NOMO-1 (cell line): Measurements from ENCODE around the gene KRTAP10-7.
"Not testable (repeated sequence)": the region's sequence is repeated elsewhere in the genome, so short reads cannot be mapped to it uniquely, and the experiment has no call there.

Experiments
- DNase-seq, 2 experiments: peaks; one replicate each; lab custom pipeline; 2025; ENCODE audit not compliant: unreplicated experiment in 2 of 2; lab: John Stamatoyannopoulos, UW

The KRTAP10-7 gene

DNA sequence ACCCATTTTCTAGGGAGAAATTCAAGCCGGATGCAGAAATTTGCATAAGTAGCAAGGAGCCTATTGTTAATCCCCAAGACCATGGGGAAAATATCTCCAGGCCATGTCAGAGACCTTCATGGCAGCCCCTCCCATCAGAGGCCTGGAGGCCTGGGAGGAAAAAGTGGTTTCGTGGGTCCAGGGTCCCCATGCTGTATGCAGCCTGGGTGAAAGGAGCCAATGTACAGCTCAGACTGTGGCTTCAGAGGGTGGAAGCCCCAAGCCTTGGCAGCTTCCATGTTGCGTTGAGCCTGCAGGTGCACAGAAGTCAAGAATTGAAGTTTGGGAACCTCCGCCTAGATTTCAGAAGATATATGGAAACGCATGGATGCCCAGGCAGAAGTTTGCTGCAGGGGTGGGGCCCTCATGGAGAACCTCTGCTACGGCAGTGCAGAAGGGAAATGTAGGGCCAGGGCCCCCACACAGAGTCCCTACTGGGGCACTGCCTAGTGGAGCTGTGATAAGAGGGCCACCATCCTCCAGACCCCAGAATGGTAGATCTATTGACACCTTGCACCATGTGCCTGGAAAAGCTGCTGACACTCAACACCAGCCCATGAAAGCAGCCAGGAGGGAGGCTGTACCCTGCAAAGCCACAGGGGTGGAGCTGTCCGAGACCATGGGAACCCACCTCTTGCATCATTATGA is 9.9 kb downstream of the KRTAP10-7 start:
- DNase-seq = not testable (repeated sequence)

DNA sequence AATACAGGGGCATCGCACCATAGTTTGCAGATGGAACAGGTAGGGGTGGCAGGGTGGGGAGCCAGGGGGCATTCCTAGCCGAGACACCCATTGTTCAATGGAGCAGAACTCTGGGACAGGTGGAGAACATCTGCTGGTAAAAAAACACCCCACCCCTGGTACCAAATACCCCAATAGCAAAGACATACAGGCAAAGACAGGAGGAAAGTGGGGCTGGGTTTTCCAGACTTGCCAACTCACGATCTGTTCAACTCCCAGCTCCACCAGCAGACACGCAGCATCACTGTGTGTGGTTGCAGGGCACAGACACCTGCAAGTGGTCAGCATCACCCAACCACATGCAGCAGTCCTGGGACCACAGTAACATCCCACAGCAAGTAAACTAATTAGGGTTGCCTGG is 11.2 kb downstream of the KRTAP10-7 start:
- no peak for DNase-seq

DNA sequence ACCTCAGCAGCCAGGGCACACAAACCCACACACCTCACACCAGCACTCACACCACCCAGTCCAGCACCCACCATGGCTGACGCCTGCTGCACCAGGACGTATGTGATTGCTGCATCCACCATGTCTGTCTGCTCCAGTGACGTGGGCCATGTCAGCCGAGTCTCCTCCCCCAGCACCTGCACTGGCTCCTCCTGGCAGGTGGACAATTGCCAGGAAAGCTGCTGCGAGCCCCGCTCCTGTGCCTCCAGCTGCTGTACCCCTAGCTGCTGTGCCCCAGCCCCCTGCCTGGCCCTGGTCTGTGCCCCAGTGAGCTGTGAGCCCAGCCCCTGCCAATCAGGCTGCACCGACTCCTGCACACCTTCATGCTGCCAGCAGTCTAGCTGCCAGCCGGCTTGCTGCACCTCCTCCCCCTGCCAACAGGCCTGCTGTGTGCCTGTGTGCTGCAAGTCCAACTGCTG is 11.7 kb downstream of the KRTAP10-7 start, which contains the start of gene KRTAP10-8:
KRTAP10-8 (plus strand) TSS at position 51 of the 458 bp plus-strand sequence; CDS start at position 73, 22 bp downstream.
- DNase-seq = no peak

DNA sequence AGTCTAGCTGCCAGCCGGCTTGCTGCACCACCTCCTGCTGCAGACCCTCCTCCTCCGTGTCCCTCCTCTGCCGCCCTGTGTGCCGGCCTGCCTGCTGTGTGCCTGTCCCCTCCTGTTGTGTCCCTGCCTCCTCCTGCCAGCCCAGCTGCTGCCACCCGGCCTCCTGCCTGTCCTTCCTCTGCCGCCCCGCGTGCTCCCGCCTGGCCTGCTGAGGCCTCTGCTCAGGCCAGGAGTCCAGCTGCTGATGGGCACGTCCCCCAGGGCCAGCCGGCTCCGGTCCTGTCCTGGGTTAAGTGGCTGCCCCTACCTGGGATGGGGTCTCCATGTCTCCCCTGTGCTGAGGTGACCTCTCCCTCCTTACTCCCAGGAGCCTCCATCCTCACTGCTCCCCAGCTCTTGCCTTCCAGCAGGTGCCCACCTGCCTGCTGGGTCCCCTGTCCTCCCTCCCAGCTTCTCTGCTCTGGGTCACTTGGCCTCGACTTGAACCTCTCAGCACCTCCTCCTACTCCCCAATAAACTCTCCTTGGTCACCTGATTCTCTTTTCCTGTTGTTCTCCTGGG is 12.4 kb downstream of the KRTAP10-7 start:
- no peak for DNase-seq

DNA sequence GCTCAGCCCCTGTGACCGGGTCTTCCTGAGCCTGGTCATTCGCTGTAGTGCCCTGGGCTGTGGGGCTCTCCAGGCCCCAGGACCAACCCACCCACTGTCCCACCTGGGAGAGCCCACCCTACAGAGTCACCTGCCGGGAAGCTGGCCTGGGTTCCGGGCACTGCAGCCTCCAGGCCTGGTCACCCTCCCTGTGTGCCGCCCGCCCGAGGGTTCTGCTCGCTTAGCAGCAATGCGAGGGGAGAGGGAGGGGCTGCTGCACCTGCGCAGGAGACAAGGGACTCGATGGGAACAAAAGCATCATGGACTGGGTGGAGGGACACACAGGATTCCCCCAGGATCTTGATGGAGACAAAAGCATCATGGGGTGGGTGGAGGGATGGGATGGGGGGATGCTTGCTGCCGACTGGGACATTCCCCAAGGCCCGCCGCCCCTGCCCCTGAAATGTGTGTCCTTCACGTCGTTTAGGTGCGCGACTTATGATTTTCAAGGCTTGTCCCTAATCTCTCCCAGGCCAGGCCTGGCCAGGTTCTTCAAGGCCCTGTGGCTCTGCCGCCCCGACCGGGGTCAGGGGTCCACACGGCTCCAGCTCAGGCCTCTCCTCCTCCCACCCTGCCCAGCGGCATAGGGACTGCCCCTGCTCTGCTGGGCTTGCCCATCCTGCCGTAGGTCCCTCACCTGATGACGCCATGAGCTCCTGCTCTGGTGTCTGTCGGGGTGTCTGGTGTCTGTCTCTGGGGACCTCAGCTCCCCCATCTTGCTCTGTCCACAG is 13.2 kb downstream of the KRTAP10-7 start:
- DNase-seq = no peak

DNA sequence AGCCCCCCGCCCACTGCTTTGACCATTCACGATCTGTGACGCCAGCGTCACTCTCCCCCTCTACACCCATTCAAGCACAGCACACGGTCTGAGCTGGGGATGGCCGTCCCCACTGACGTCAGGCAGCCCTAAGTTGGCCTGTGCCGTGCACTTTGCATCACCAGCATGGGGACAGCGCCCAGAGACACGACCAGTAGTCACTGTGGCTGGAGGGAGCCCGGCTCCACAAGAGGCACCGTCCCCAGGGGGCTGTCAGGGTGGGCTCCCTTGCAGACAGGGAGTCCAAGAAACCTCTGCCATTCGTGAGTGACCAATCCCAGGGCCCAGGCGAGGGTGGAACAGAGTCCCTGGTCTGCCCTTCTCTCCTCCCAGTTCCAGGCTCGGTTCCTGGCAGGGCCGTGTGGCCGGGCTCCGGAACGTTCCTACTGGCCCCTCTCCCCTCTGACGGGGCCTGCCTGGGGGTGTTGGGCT is 13.8 kb downstream of the KRTAP10-7 start:
- DNase-seq = no peak

DNA sequence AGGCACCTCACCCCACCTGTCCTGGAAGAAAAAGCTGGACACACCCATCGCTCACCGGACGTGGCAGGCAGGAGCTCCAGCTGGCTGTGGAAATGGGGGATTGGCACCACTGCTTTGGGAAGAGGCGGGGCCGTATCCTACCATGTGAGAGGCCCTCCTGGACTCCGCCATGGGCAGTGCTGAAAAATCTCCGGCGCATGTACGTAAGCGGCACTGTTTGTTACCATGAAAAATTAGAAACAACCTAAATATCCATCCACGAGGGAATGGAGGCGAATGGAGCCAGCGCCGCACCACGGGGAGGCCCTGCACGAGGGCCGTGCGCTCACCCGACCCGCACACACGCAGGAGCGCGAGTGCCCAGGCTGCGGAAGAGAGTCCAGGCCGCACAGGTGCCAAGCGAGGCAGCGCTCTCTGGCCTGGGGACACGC is 14.6 kb downstream of the KRTAP10-7 start:
- no peak for DNase-seq

DNA sequence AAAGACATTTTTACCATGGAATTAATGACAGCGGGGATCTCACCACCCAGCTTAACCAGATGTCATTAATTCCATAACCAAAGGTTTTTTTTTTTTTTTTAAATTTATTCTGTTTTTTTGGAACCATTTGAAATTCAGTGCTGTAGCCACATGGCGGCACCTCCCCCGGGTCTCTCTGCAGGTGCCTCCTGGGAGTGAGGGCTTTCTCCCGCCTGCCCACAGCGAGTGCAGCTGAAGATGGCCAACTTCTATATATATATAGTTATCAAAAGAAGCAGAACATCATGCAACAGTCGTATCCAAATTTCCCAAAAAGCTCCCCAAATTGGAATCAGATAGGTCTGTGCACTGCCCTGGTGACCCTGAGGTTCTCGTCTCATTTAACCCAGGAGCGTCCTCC is 15.1 kb downstream of the KRTAP10-7 start:
- no peak for DNase-seq

DNA sequence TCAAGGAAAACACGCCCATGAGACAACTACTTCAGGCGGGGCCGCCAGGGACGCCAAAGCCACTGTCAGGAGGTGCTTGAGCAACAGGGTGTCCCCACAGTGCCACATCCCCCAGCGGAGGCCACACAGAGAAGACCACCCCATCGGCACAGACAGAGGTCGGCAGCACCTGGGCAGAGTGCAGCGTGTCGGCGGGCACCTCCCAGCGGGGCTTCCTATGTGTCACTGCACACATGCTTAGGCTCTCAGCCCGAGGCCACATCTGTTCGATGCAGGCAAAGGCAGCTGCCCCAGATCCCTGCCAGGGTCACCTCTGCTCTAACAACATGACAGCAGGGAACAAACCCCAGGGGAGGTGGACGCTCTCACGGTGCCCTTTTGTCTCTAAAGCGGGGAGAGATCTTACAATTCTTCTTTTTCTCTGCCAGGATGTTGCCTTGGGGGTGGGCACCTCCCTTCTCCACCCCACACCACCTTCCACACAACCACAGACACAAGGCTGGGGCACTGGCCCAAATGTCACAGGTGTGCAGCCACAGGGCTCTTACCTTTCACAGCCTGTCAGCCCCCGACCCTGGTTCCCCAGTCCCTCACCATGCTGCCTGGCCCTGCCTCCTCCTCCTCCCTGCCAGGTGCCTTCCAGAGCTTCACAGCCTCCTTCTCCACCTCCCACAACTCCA is 15.7 kb downstream of the KRTAP10-7 start:
- no peak for DNase-seq

DNA sequence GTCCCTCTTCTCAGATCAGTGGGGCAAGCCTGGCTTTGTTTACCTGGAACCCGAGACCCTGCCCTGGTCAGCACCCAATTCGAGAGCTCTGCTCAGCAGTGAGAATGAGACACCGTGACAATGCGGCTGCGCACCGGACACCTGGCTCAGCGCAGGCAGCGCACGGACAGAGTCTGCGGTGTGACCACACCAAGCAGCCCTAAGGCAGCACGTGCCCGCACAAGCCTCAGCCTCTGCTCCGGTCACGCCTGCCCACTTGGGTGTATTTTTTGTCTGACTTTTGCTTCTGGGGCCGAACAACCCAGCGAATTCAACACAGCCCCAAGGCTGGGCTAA is 16.2 kb downstream of the KRTAP10-7 start:
- no peak for DNase-seq

DNA sequence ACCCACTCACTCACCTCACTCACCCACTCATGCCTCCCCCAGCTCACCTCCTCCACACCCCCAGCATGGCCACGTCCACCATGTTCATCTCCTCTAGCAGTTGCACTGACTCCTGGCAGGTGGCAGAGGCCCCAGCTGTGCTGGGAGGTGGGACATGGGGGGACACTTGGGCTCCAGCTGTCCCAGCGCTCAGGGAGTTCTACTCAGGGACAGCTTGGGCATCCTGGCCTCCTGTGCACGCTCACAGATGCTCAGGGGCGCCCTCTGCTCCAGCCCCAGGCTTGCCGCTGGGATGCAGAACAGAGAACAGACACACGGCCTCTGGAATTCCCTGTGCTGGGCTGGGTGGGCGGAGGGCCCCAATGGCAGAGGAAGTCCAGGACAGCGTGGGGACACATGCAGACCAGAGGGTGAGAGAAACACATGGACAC is 16.7 kb downstream of the KRTAP10-7 start:
- no peak for DNase-seq

DNA sequence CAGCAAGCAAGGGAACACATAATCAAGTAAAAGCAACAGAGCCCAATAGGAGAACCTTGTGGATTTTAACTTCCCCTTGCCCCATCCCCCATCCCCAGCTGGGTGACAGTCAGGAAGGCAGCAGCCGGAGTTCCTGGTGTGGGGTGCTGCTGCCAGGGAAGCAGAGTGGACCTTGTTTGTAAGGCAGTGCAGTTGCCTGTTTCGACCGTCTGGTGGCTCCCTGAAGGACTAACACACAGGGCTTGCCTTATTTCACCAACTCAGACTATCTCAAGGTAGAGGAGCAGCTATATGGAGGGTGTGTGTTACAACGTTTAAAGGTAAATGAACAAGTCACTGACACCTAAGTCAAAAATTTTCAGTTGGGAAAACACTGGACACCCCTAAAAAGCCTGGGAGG is 18.1 kb downstream of the KRTAP10-7 start:
- DNase-seq = no peak

DNA sequence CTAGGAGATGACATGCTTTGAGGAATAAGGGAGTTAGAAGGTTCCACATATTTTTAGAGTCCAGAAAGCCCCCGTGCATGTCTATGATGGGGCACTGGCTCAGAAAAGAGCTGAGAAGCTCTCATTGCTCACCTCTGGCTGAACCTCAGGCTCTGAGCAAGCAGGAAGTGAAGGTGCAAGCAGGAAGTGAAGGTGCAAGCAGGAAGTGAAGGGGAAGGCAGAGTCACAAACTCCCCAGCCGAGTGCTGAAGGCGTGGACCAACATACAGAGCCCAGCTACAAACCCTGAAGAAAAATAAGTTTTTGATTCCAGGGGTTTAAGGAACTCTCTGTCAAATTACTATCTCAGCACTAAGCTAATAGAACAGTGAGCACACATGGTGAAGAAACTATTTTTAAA is 18.5 kb downstream of the KRTAP10-7 start:
- no peak for DNase-seq

DNA sequence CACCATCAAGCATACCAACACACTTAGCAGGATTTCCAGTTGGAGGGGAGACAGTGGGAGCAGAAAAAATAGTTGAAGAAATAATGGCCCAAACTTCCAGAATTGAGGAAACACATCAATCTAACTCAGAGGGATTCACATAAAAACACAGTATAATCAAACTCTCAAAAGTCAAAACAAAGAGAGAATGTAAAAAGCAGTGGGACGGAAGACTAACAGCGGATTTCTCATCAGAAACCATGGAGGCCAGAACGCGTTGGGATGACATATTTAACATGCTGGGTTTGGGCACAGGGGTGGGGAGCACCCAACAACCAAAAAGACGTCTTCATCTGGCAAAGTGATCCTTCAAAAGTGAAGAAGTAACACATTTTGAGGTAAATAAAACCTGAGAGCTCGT is 19.5 kb downstream of the KRTAP10-7 start:
- no peak for DNase-seq

DNA sequence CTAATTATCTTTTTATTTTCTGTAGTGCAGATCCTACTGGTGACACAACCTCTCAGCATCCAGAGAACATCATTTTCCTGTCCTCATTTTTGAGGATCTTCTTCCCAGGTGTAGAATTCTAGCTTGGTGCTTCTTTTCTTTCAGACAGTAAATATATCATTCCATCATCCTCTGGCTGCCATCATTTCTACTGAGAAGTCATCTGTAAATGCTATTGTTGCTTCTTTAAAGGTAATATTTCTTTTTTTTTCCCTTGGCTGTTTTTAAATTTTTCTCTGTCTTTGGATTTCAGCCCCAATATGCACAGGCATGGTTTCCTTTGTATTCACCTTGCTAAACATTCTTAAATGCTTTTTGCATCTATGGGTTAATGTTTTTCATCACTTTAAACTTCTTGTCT is 23.2 kb downstream of the KRTAP10-7 start:
- no peak for DNase-seq

DNA sequence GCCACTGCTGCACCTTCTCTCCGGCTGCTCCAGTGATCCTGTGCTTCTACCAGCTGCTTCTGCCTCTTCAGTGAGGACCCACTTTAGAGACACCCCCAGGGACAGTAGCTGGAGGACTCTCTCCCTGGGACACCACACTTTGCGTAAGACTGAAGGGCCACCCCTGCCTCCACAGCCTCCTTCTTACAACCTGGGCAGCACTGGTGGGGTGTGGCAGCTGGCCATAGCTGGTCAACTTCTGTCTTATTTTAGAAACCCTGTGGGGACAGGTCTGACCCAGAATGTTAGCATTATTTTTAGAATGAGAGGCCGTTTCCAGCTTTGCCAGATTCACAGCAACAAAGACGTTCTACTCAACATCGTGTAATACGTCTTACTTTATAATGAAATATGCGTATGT is 25.4 kb downstream of the KRTAP10-7 start:
- DNase-seq = no peak

DNA sequence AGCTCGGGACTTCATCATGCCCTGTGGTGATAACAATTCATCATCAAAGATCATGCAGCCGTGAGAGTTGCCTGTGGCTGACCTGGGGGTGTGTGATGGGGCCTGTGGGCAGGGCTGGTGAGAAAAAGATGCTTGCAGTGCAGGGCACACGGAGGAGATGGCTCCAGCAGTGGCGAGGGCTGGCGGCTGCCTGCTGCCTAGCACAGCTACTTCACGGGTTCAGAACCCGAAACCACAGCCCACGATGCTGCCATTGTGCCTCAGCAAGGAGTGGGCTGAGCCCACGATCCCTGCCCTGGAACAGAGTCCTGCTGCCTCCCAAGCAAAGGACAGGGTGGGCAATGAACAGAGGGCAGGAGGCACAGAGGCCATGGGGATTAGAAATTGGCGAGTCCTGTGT is 25.9 kb downstream of the KRTAP10-7 start:
- no peak for DNase-seq

DNA sequence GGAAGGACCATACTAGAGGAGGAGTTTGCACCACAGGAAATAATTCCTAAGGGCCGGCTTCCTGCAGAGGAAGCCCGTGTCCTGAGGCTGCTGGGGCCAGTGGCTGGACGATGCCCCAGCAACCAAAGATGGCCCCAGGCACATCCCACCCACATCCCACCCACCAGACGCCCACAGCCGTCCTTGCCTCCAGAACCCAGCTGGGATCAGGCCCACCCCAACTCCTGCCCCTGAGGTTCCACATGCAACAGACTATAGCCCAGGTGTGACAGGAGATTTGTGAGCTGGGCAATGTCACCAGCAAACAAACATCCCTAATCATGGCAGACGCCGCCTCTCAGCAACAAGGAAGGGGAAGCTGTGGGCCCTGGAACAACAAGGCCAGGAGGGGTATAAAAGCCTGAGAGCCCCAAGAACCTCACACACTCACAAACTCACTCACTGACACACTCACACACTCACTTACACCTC is 26.3 kb downstream of the KRTAP10-7 start, which contains the start of gene KRTAP10-9:
KRTAP10-9 (plus strand) TSS at position 421 of the 471 bp plus-strand sequence. CDS start 79 bp downstream, outside the sequence.
- DNase-seq = no peak

DNA sequence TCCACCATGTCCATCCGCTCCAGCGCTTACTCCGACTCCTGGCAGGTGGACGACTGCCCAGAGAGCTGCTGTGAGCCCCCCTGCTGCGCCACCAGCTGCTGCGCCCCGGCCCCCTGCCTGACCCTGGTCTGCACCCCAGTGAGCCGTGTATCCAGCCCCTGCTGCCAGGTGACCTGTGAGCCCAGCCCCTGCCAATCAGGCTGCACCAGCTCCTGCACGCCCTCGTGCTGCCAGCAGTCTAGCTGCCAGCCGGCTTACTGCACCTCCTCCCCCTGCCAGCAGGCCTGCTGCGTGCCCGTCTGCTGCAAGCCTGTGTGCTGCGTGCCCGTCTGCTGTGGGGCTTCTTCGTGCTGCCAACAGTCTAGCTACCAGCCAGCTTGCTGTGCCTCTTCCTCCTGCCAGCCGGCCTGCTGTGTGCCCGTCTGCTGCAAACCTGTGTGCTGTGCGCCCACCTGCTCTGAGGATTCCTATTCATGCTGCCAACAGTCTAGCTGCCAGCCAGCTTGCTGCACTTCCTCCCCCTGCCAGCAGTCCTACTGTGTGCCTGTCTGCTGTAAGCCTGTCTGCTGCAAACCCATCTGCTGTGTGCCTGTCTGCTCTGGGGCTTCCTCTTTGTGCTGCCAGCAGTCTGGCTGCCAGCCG is 26.9 kb downstream of the KRTAP10-7 start:
- not testable (repeated sequence) for DNase-seq

DNA sequence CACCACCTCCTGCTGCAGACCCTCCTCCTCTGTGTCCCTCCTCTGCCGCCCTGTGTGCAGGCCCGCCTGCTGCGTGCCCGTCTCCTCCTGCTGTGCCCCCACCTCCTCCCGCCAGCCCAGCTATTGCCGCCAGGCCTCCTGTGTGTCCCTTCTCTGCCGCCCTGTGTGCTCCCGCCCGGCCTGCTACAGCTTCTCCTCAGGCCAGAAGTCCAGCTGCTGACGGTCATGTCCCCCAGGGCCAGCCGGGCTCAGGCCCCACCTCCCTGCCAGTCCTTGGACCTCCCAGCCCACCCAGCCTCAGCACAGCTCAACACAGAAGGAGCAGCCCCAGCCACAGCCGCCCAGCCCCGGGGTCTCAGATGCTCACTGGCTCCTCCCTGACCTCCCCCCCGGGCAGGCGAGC is 27.4 kb downstream of the KRTAP10-7 start:
- DNase-seq = not testable (repeated sequence)
